Ishikawa (cell line): ENCODE results near the gene BMP6.

Source experiments
- CEBPB ChIP-seq: IDR thresholded peaks from 2 replicates; pipeline ENCODE4 v1.6.1; 2012
- CREB1 ChIP-seq: IDR thresholded peaks from 2 replicates; pipeline ENCODE4 v1.6.1; 2012; ENCODE audit warnings: low read depth
- EGR1 ChIP-seq: IDR thresholded peaks from 2 replicates; pipeline ENCODE4 v1.6.1; 2012
- EP300 ChIP-seq: IDR thresholded peaks from 2 replicates; pipeline ENCODE4 v1.6.1; 2012; ENCODE audit warnings: borderline replicate concordance
- FOXM1 ChIP-seq: IDR thresholded peaks from 2 replicates; pipeline ENCODE4 v1.6.1; 2012; ENCODE audit warnings: low read depth, borderline replicate concordance
- MAX ChIP-seq: IDR thresholded peaks from 2 replicates; pipeline ENCODE4 v1.6.1; 2012
- NFIC ChIP-seq: IDR thresholded peaks from 2 replicates; pipeline ENCODE4 v1.6.1; 2012
- RAD21 ChIP-seq: IDR thresholded peaks from 2 replicates; pipeline ENCODE4 v1.6.1; 2012; ENCODE audit warnings: low read depth
- REST ChIP-seq: IDR thresholded peaks from 2 replicates; pipeline ENCODE4 v1.6.1; 2012; ENCODE audit warnings: low read depth, mild to moderate bottlenecking
- TAF1 ChIP-seq: IDR thresholded peaks from 2 replicates; pipeline ENCODE4 v1.6.1; 2012; ENCODE audit warnings: low read depth, mild to moderate bottlenecking
- TCF12 ChIP-seq: IDR thresholded peaks from 2 replicates; pipeline ENCODE4 v1.6.1; 2012; ENCODE audit warnings: low read depth
- TEAD4 ChIP-seq: IDR thresholded peaks from 2 replicates; pipeline ENCODE4 v1.6.1; 2012
- USF1 ChIP-seq: IDR thresholded peaks from 2 replicates; pipeline ENCODE4 v1.6.1; 2012
- YY1 ChIP-seq: IDR thresholded peaks from 2 replicates; pipeline ENCODE4 v1.6.1; 2012; ENCODE audit warnings: low read depth
- ZBTB7A ChIP-seq: IDR thresholded peaks from 2 replicates; pipeline ENCODE4 v1.6.1; 2012; ENCODE audit warnings: low read depth

The BMP6 gene

GRCh38 chr6:7899889-7900213, 174.0 kb downstream of the BMP6 start:
- TF ChIP-seq FOXM1: no peak
- TF ChIP-seq YY1: no peak
- TF ChIP-seq TCF12: no peak
- TF ChIP-seq EGR1: no peak
- TF ChIP-seq ZBTB7A: no peak
- no peak for TF ChIP-seq MAX
- TF ChIP-seq EP300: no peak
- no peak for TF ChIP-seq NFIC
- no peak for TF ChIP-seq RAD21
- no peak for TF ChIP-seq CEBPB

GRCh38 chr6:7900621-7901020, 174.7 kb downstream of the BMP6 start:
- TF ChIP-seq ZBTB7A: no peak
- no peak for TF ChIP-seq YY1
- TF ChIP-seq CREB1: no peak
- TF ChIP-seq EGR1: no peak
- TF ChIP-seq NFIC: no peak
- no peak for TF ChIP-seq TAF1
- no peak for TF ChIP-seq USF1
- no peak for TF ChIP-seq TEAD4
- no peak for TF ChIP-seq REST
- no peak for TF ChIP-seq TCF12
- no peak for TF ChIP-seq RAD21
- no peak for TF ChIP-seq FOXM1
- no peak for TF ChIP-seq MAX
- no peak for TF ChIP-seq EP300
- no peak for TF ChIP-seq CEBPB

- TF ChIP-seq TEAD4 (no peak), CEBPB (no peak), ZBTB7A (no peak), YY1 (no peak), TCF12 (no peak), EGR1 (no peak), FOXM1 (no peak), CREB1 (no peak), MAX (no peak), REST (no peak), RAD21 (no peak), EP300 (no peak), USF1 (no peak), NFIC (no peak), TAF1 (no peak)
Observed at GRCh38 chr6:7901056-7901455, 175.2 kb downstream of the BMP6 start.

- TF ChIP-seq EGR1 (no peak), CEBPB (no peak), FOXM1 (no peak), NFIC (no peak), ZBTB7A (no peak), CREB1 (no peak), REST (no peak), TAF1 (no peak), TCF12 (no peak), RAD21 (no peak), EP300 (no peak), USF1 (no peak), YY1 (no peak), MAX (no peak), TEAD4 (no peak)
Observed at GRCh38 chr6:7901780-7902179, 175.9 kb downstream of the BMP6 start.
